Stromal cell of bone marrow (primary cell): ENCODE measurements around the gene MARK2.

ENCODE experiments used
- DNase-seq: peaks from one replicate; pipeline ENCODE4 v3.0.0-alpha.2; 2012; ENCODE audit warnings: low read depth

Gene MARK2

GRCh38 chr11:63829823-63830489 is 9.0 kb upstream of the MARK2 start:
- no peak for DNase-seq

- DNase-seq, result no peak
Measured at GRCh38 chr11:63831326-63831725, 7.6 kb upstream of the MARK2 start.

GRCh38 chr11:63832336-63832735 is 6.6 kb upstream of the MARK2 start:
- DNase-seq, result no peak

- DNase-seq, result no peak
Measured at GRCh38 chr11:63833048-63833447, 5.9 kb upstream of the MARK2 start.

GRCh38 chr11:63834535-63835157 is 4.3 kb upstream of the MARK2 start:
- no peak for DNase-seq

GRCh38 chr11:63835158-63835545 is 3.8 kb upstream of the MARK2 start:
- DNase-seq, result no peak

GRCh38 chr11:63837027-63837688 is 1.8 kb upstream of the MARK2 start:
- peak; percentile 52 for DNase-seq

- DNase-seq, result no peak
Measured at GRCh38 chr11:63837739-63838138, 1.2 kb upstream of the MARK2 start.

- no peak for DNase-seq
Measured at GRCh38 chr11:63838150-63838677, 696 bp upstream of the MARK2 start.

- no peak for DNase-seq
Measured at GRCh38 chr11:63839508-63840355, 822 bp downstream of the MARK2 start.

GRCh38 chr11:63840356-63841060 is 1.6 kb downstream of the MARK2 start:
- no peak for DNase-seq

GRCh38 chr11:63841554-63841953 is 2.6 kb downstream of the MARK2 start:
- DNase-seq, result no peak

GRCh38 chr11:63843041-63843440 is 4.1 kb downstream of the MARK2 start:
- no peak for DNase-seq

GRCh38 chr11:63844836-63845235 is 5.9 kb downstream of the MARK2 start:
- no peak for DNase-seq

- DNase-seq, result peak; percentile 36
Measured at GRCh38 chr11:63845303-63845702, 6.4 kb downstream of the MARK2 start.

- DNase-seq, result no peak
Measured at GRCh38 chr11:63845911-63846310, 7.0 kb downstream of the MARK2 start.

GRCh38 chr11:63846897-63847296 is 8.0 kb downstream of the MARK2 start:
- no peak for DNase-seq

- no peak for DNase-seq
Measured at GRCh38 chr11:63847363-63847762, 8.5 kb downstream of the MARK2 start.

GRCh38 chr11:63849691-63850090 is 10.8 kb downstream of the MARK2 start:
- no peak for DNase-seq

GRCh38 chr11:63850920-63851319 is 12.0 kb downstream of the MARK2 start:
- DNase-seq, result no peak

GRCh38 chr11:63851364-63851763 is 12.5 kb downstream of the MARK2 start:
- no peak for DNase-seq

- DNase-seq, result no peak
Measured at GRCh38 chr11:63853476-63853875, 14.6 kb downstream of the MARK2 start.
